H9 (cell line): ENCODE measurements around the gene CLPX. TPM values are rescaled to one million over a fixed set of nuclear protein-coding genes. Genes with fewer than 3 reads are reported as not detected.

Experiments used
- DNase-seq: peaks from one replicate; pipeline ENCODE4 v3.0.0-alpha.2; 2017
- H2AFZ ChIP-seq: one replicate; pipeline ENCODE4 v1.6.1; 2013; ENCODE audit warnings: mild to moderate bottlenecking, low read length, control low read depth, moderate library complexity
- H2AK5ac ChIP-seq: 2 replicates; pipeline ENCODE4 v1.6.1; 2013; ENCODE audit warnings: low read length, control low read depth, mixed read lengths; ENCODE audit not compliant: insufficient read length
- H2BK120ac ChIP-seq: one replicate; pipeline ENCODE4 v1.6.1; 2013; ENCODE audit warnings: low read depth, mild to moderate bottlenecking, low read length, control low read depth, inconsistent platforms; ENCODE audit not compliant: poor library complexity, severe bottlenecking
- H2BK12ac ChIP-seq: 2 replicates; pipeline ENCODE4 v1.6.1; 2013; ENCODE audit warnings: low read length, control low read depth, mixed read lengths, low read depth; ENCODE audit not compliant: insufficient read length
- H2BK15ac ChIP-seq: 2 replicates; pipeline ENCODE4 v1.6.1; 2013; ENCODE audit warnings: low read depth, low read length, control low read depth
- H2BK20ac ChIP-seq: one replicate; pipeline ENCODE4 v1.6.1; 2013; ENCODE audit warnings: low read depth, mild to moderate bottlenecking, low read length, control low read depth, inconsistent platforms; ENCODE audit not compliant: poor library complexity, severe bottlenecking
- H2BK5ac ChIP-seq: 2 replicates; pipeline ENCODE4 v1.6.1; 2013; ENCODE audit warnings: low read length, control low read depth, mixed read lengths; ENCODE audit not compliant: insufficient read length
- H3K14ac ChIP-seq: 2 replicates; pipeline ENCODE4 v1.6.1; 2013; ENCODE audit warnings: low read length, control low read depth; ENCODE audit not compliant: insufficient read depth
- H3K18ac ChIP-seq: 2 replicates; pipeline ENCODE4 v1.6.1; 2013; ENCODE audit warnings: low read depth, mild to moderate bottlenecking, mixed read lengths, low read length, control low read depth; ENCODE audit not compliant: insufficient read length
- H3K23ac ChIP-seq: 2 replicates; pipeline ENCODE4 v1.6.1; 2013; ENCODE audit warnings: low read length, control low read depth, mixed read lengths, low read depth; ENCODE audit not compliant: insufficient read length
- H3K23me2 ChIP-seq: 2 replicates; pipeline ENCODE4 v1.6.1; 2013; ENCODE audit warnings: low read depth, mild to moderate bottlenecking, mixed read lengths, low read length, control low read depth; ENCODE audit not compliant: insufficient read length, poor library complexity, severe bottlenecking
- H3K27ac ChIP-seq: 2 replicates; pipeline ENCODE4 v1.5.1; 2013; ENCODE audit warnings: low read length, control low read depth, mixed read lengths, low read depth; ENCODE audit not compliant: insufficient read length
- H3K27me3 ChIP-seq: 2 replicates; pipeline ENCODE4 v1.6.1; 2013; ENCODE audit warnings: low read length, control low read depth, inconsistent platforms; ENCODE audit not compliant: insufficient read depth
- H3K4ac ChIP-seq: 2 replicates; pipeline ENCODE4 v1.6.1; 2013; ENCODE audit warnings: low read depth, mild to moderate bottlenecking, control low read depth, inconsistent platforms, low read length, moderate library complexity
- H3K4me1 ChIP-seq: 2 replicates; pipeline ENCODE4 v1.6.1; 2013; ENCODE audit warnings: low read length, control low read depth, inconsistent platforms; ENCODE audit not compliant: insufficient read depth
- H3K4me2 ChIP-seq: 2 replicates; pipeline ENCODE4 v1.6.1; 2013; ENCODE audit warnings: low read length, control low read depth, mixed read lengths; ENCODE audit not compliant: insufficient read length, insufficient read depth
- H3K56ac ChIP-seq: 2 replicates; pipeline ENCODE4 v1.6.1; 2013; ENCODE audit warnings: low read depth, mild to moderate bottlenecking, mixed read lengths, low read length, control low read depth; ENCODE audit not compliant: insufficient read length
- H3K79me1 ChIP-seq: 2 replicates; pipeline ENCODE4 v1.6.1; 2013; ENCODE audit warnings: low read depth, mild to moderate bottlenecking, moderate library complexity, low read length, control low read depth, inconsistent platforms; ENCODE audit not compliant: insufficient read depth, poor library complexity, severe bottlenecking
- H3K79me2 ChIP-seq: 2 replicates; pipeline ENCODE4 v1.6.1; 2013; ENCODE audit warnings: low read length, control low read depth, inconsistent platforms; ENCODE audit not compliant: insufficient read depth
- H3K9ac ChIP-seq: 2 replicates; pipeline ENCODE4 v1.6.1; 2013; ENCODE audit warnings: low read length, control low read depth, mixed read lengths; ENCODE audit not compliant: insufficient read length; ENCODE audit errors: extremely low read depth
- H3K9me3 ChIP-seq: one replicate; pipeline ENCODE4 v1.6.1; 2013; ENCODE audit warnings: low read depth, low read length, inconsistent platforms; ENCODE audit not compliant: control insufficient read depth
- H3T11ph ChIP-seq: one replicate; pipeline ENCODE4 v1.6.1; 2013; ENCODE audit warnings: mild to moderate bottlenecking, low read length, control low read depth, inconsistent platforms
- H4K20me1 ChIP-seq: one replicate; pipeline ENCODE4 v1.6.1; 2013; ENCODE audit not compliant: control insufficient read depth, insufficient read length, insufficient read depth
- H4K5ac ChIP-seq: 2 replicates; pipeline ENCODE4 v1.6.1; 2013; ENCODE audit warnings: low read depth, mild to moderate bottlenecking, mixed read lengths, low read length, control low read depth; ENCODE audit not compliant: insufficient read length
- H4K8ac ChIP-seq: replicated peaks from 2 replicates; pipeline ENCODE4 v1.6.1; 2013; ENCODE audit warnings: low read length, control low read depth, mixed read lengths, low read depth; ENCODE audit not compliant: insufficient read length
- H4K91ac ChIP-seq: 2 replicates; pipeline ENCODE4 v1.6.1; 2013; ENCODE audit warnings: low read depth, mild to moderate bottlenecking, moderate library complexity, mixed read lengths, low read length, control low read depth; ENCODE audit not compliant: insufficient read length
- H3K27ac Mint-ChIP-seq, 3 experiments: 2 replicates in 2 of 3; 3 replicates in 1 of 3; pipeline ENCODE4 v1.8.0; 2020 to 2021; ENCODE audit warnings: mixed read lengths in 3 of 3, mild to moderate bottlenecking in 1 of 3, moderate library complexity in 1 of 3
- H3K27me3 Mint-ChIP-seq: 2 replicates; pipeline ENCODE4 v1.8.0; 2021; ENCODE audit warnings: low read depth, mild to moderate bottlenecking, moderate library complexity, mixed read lengths
- H3K36me3 Mint-ChIP-seq, 3 experiments: 2 replicates in 2 of 3; 3 replicates in 1 of 3; pipeline ENCODE4 v1.8.0; 2020 to 2021; ENCODE audit warnings: low read depth in 3 of 3, mixed read lengths in 3 of 3; ENCODE audit not compliant: insufficient read depth in 1 of 3
- H3K4me1 Mint-ChIP-seq, 2 experiments: 2 replicates each; pipeline ENCODE4 v1.8.0; 2020; ENCODE audit warnings: mixed read lengths in 2 of 2
- H3K4me3 Mint-ChIP-seq, 2 experiments: 2 replicates in 1 of 2; 3 replicates in 1 of 2; pipeline ENCODE4 v1.8.0; 2020 to 2021; ENCODE audit warnings: mild to moderate bottlenecking in 2 of 2, mixed read lengths in 2 of 2, moderate library complexity in 1 of 2
- H3K9me3 Mint-ChIP-seq, 2 experiments: 2 replicates in 1 of 2; 3 replicates in 1 of 2; pipeline ENCODE4 v1.8.0; 2020; ENCODE audit warnings: mild to moderate bottlenecking in 2 of 2, mixed read lengths in 2 of 2, moderate library complexity in 1 of 2
- WGBS: extraction: QIAGEN DNeasy Blood & Tissue Kit; methylation state at CpG from one replicate; pipeline ENCODE4 v1.1.7; 2013; ENCODE audit warnings: missing lambda C conversion rate, low lambda C conversion rate, mixed read lengths; ENCODE audit not compliant: insufficient read length; ENCODE audit errors: extremely low coverage; 5-methylcytosine and 5-hydroxymethylcytosine counted together
- total RNA-seq: library from RNA; stranded (reverse); gene quantifications from 2 replicates; pipeline ENCODE4 v1.2.1, GENCODE V29; 2021
- TF ChIP-seq, protein P1 (sequence below): fragments of 200-600 bp; sonication (generic); conservative IDR thresholded peaks from 3 replicates; pipeline ENCODE4 v1.8.0; 2021; ENCODE audit warnings: antibody characterized with exemption, mild to moderate bottlenecking

The CLPX gene
- total RNA-seq, 1 experiment from 2014 or later = 55.8 TPM

GRCh38 chr15:65212097-65212496 lies 27.0 kb upstream of the CLPX start:
- Histone ChIP-seq H2AFZ (no peak overlapping the region), H3K23me2 (no peaks in the 10 kb centered on the region), H3K79me1 (no peaks in the 10 kb centered on the region), H4K20me1 (no peaks in the 10 kb centered on the region), H3K4me2 (no peak overlapping the region), H3K56ac (no peak overlapping the region), H2AK5ac (no peak overlapping the region), H3K4me1 (no peaks in the 10 kb centered on the region), H3K23ac (no peak overlapping the region), H4K8ac (no peak overlapping the region), H3K27me3 (no peaks in the 10 kb centered on the region), H3K4ac (no peak overlapping the region), H3K18ac (no peak overlapping the region), H2BK15ac (no peak overlapping the region), H2BK12ac (no peak overlapping the region), H3K27ac (no peak overlapping the region), H3K9ac (no peak overlapping the region), H3K14ac (no peak overlapping the region), H3T11ph (no peak overlapping the region), H4K5ac (no peak overlapping the region), H2BK20ac (no peak overlapping the region), H3K9me3 (no peaks in the 10 kb centered on the region), H2BK120ac (no peak overlapping the region), H2BK5ac (no peak overlapping the region), H3K79me2 (no peaks in the 10 kb centered on the region), H4K91ac (no peak overlapping the region)
- Mint-ChIP-seq H3K36me3 (no peaks in the 10 kb centered on the region; a peak in 1 of 7 replicates), H3K27me3 (peaks cover 3% of the 10 kb centered on the region), H3K4me3 (no peak overlapping the region), H3K9me3 (no peaks in the 10 kb centered on the region), H3K27ac (no peak overlapping the region; a peak in 1 of 7 replicates), H3K4me1 (peaks cover 12 to 25% of the 10 kb centered on the region in 2 experiments)
- WGBS = no CpG with 5 or more reads among the region's 5 CpGs
- TF ChIP-seq, protein P1, sequence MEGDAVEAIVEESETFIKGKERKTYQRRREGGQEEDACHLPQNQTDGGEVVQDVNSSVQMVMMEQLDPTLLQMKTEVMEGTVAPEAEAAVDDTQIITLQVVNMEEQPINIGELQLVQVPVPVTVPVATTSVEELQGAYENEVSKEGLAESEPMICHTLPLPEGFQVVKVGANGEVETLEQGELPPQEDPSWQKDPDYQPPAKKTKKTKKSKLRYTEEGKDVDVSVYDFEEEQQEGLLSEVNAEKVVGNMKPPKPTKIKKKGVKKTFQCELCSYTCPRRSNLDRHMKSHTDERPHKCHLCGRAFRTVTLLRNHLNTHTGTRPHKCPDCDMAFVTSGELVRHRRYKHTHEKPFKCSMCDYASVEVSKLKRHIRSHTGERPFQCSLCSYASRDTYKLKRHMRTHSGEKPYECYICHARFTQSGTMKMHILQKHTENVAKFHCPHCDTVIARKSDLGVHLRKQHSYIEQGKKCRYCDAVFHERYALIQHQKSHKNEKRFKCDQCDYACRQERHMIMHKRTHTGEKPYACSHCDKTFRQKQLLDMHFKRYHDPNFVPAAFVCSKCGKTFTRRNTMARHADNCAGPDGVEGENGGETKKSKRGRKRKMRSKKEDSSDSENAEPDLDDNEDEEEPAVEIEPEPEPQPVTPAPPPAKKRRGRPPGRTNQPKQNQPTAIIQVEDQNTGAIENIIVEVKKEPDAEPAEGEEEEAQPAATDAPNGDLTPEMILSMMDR = peak; percentile 86
- peak; percentile 69 for DNase-seq
